CD4-positive, alpha-beta T cell (primary cell): Measurements from ENCODE around the gene MACROD2. TPM values are rescaled to one million over a fixed set of nuclear protein-coding genes. Genes with fewer than 3 reads are reported as not detected.
"Not testable (repeated sequence)": the region's sequence is repeated elsewhere in the genome, so short reads cannot be mapped to it uniquely, and the experiment has no call there.

Source experiments
- ATAC-seq: fragments of 200-7000 bp; cut with Tn5 transposase; one replicate; pipeline ENCODE4 v1.10.0; 2022; ENCODE audit warnings: mild to moderate bottlenecking; ENCODE audit not compliant: poor library complexity
- CTCF ChIA-PET: fragments of 350-600 bp; sonication (Branson Sonifier 250); formaldehyde crosslinking; loops from one replicate; lab custom pipeline; 2021; ENCODE audit warnings: antibody characterized with exemption, inconsistent platforms; lab: Charles Lee
- POLR2A ChIA-PET: fragments of 350-600 bp; sonication (Branson Sonifier 250); formaldehyde crosslinking; loops from one replicate; lab custom pipeline; 2021; ENCODE audit warnings: antibody characterized with exemption, inconsistent platforms; lab: Charles Lee
- DNase-seq, 14 experiments: peaks; one replicate each; pipeline ENCODE4 v3.0.0-alpha.2; 2013 to 2020; ENCODE audit warnings: mixed read lengths in 2 of 14
- H3K27ac ChIP-seq, 2 donors: one replicate each; pipeline versions ENCODE4 v1.5.1 to v1.7.0; 2013; ENCODE audit warnings: low read length in 2 of 2, low read depth in 1 of 2, mild to moderate bottlenecking in 1 of 2
- H3K27me3 ChIP-seq, 2 experiments: 1 replicate in 1 of 2; 2 replicates in 1 of 2; pipeline versions ENCODE4 v1.6.1 to v1.7.0; 2013; ENCODE audit warnings: low read length in 2 of 2, control low read depth in 1 of 2, mild to moderate bottlenecking in 1 of 2, moderate library complexity in 1 of 2; ENCODE audit not compliant: insufficient read depth in 2 of 2, control insufficient read depth in 1 of 2
- H3K36me3 ChIP-seq: one replicate; pipeline ENCODE4 v1.6.1; 2013; ENCODE audit warnings: low read length, control low read depth; ENCODE audit not compliant: insufficient read depth
- H3K4me1 ChIP-seq: one replicate; pipeline ENCODE4 v1.6.1; 2013; ENCODE audit warnings: low read length, control low read depth; ENCODE audit not compliant: insufficient read depth
- H3K4me3 ChIP-seq: one replicate; pipeline ENCODE4 v1.5.1; 2013; ENCODE audit warnings: mild to moderate bottlenecking, low read length, moderate library complexity
- H3K9me3 ChIP-seq, 2 experiments: 1 replicate in 1 of 2; 2 replicates in 1 of 2; pipeline versions ENCODE4 v1.6.1 to v1.7.0; 2013; ENCODE audit warnings: low read length in 2 of 2, mild to moderate bottlenecking in 2 of 2, control low read depth in 1 of 2, moderate library complexity in 1 of 2; ENCODE audit not compliant: control insufficient read depth in 1 of 2, insufficient read depth in 1 of 2
- H3K27ac Mint-ChIP-seq: one replicate; pipeline ENCODE4 v1.8.0; 2020; ENCODE audit warnings: mixed read lengths
- H3K27me3 Mint-ChIP-seq: one replicate; pipeline ENCODE4 v1.8.0; 2021; ENCODE audit warnings: mixed read lengths
- H3K36me3 Mint-ChIP-seq: one replicate; pipeline ENCODE4 v1.8.0; 2021; ENCODE audit warnings: low read depth, mixed read lengths
- H3K4me1 Mint-ChIP-seq: one replicate; pipeline ENCODE4 v1.8.0; 2021; ENCODE audit warnings: low read depth, mixed read lengths
- H3K4me3 Mint-ChIP-seq: one replicate; pipeline ENCODE4 v1.8.0; 2020; ENCODE audit warnings: mild to moderate bottlenecking, mixed read lengths
- H3K9me3 Mint-ChIP-seq: one replicate; pipeline ENCODE4 v1.8.0; 2020; ENCODE audit warnings: mixed read lengths
- CTCF ChIP-seq: fragments of 200-600 bp; IDR thresholded peaks from one replicate; pipeline ENCODE4 v1.8.0; 2022; ENCODE audit warnings: antibody characterized with exemption, mild to moderate bottlenecking
- intact Hi-C, 2 experiments: fragments of 100-400 bp; cut with DNase I in 1 of 2; cut with micrococcal nuclease in 1 of 2; formaldehyde crosslinking; loops; one replicate each; pipeline versions ENCODE4 v1.15.1 to v1.9.0; 2023 to 2025; cut with DNase I, micrococcal nuclease
- total RNA-seq, 174 experiments: library from RNA in 2 of 174; stranded (reverse) in 2 of 174; gene quantifications; one replicate each; pipeline ENCODE4 v1.2.3 and lab custom pipeline; 2021 to 2026

MACROD2 gene
- total RNA-seq, 2 experiments from 2014 or later: not detected

GRCh38 chr20:14972256-14972655, 976.9 kb downstream of the MACROD2 start:
- DNase-seq: no peak
- POLR2A ChIA-PET: no interaction called here
- H3K27me3 Mint-ChIP-seq: no peaks in the 10 kb centered on the region

GRCh38 chr20:14972690-14973089, 977.4 kb downstream of the MACROD2 start:
- ChIA-PET POLR2A (no interaction called here), CTCF (no interaction called here)
- H3K4me1 ChIP-seq: no peaks in the 10 kb centered on the region
- H3K27ac ChIP-seq: no peak overlapping the region
- no peak overlapping the region for H3K4me3 ChIP-seq
- peaks cover 3% of the 10 kb centered on the region for H3K9me3 Mint-ChIP-seq
- H3K27me3 ChIP-seq: no peaks in the 10 kb centered on the region
- no peaks in the 10 kb centered on the region for H3K4me1 Mint-ChIP-seq
- ATAC-seq (no peak), DNase-seq (no peak)
- peaks cover 0 to 7% of the 10 kb centered on the region in 2 experiments for H3K9me3 ChIP-seq
- intact Hi-C loops: no loop called here
- no peaks in the 10 kb centered on the region for H3K27me3 Mint-ChIP-seq
- no peak overlapping the region for H3K4me3 Mint-ChIP-seq
- no peak overlapping the region for H3K27ac Mint-ChIP-seq
- no peaks in the 10 kb centered on the region for H3K36me3 ChIP-seq
- no peaks in the 10 kb centered on the region for H3K36me3 Mint-ChIP-seq
- no peak for TF ChIP-seq CTCF

More at GRCh38 chr20:14972256-14972655, 976.9 kb downstream of the MACROD2 start:
- ATAC-seq: no peak
- Histone ChIP-seq H3K4me3 (no peak overlapping the region), H3K36me3 (no peaks in the 10 kb centered on the region), H3K9me3 (peaks cover 0 to 8% of the 10 kb centered on the region in 2 experiments), H3K27ac (no peak overlapping the region), H3K27me3 (no peaks in the 10 kb centered on the region), H3K4me1 (no peaks in the 10 kb centered on the region)
- CTCF ChIA-PET: no interaction called here
- TF ChIP-seq CTCF: no peak
- Mint-ChIP-seq H3K4me3 (no peak overlapping the region), H3K36me3 (no peaks in the 10 kb centered on the region), H3K4me1 (no peaks in the 10 kb centered on the region), H3K9me3 (peaks cover 3% of the 10 kb centered on the region), H3K27ac (no peak overlapping the region)
- intact Hi-C loops: no loop called here

- Mint-ChIP-seq H3K36me3 (no peaks in the 10 kb centered on the region), H3K4me1 (no peaks in the 10 kb centered on the region), H3K27me3 (no peaks in the 10 kb centered on the region), H3K27ac (no peak overlapping the region), H3K9me3 (peaks cover 12% of the 10 kb centered on the region), H3K4me3 (no peak overlapping the region)
- H3K27ac ChIP-seq: no peak overlapping the region
- no peak overlapping the region for H3K4me3 ChIP-seq
- no peak for DNase-seq
- peaks cover 0 to 14% of the 10 kb centered on the region in 2 experiments for H3K9me3 ChIP-seq
- H3K4me1 ChIP-seq: no peaks in the 10 kb centered on the region
- no peaks in the 10 kb centered on the region for H3K36me3 ChIP-seq
- intact Hi-C loops: no loop called here
- ATAC-seq: no peak
- ChIA-PET POLR2A (no interaction called here), CTCF (no interaction called here)
- H3K27me3 ChIP-seq: no peaks in the 10 kb centered on the region
- TF ChIP-seq CTCF: no peak
These were observed 984.2 kb downstream of the MACROD2 start for GRCh38 chr20:14979453-14979986.

- H3K4me3 ChIP-seq, intact Hi-C loops, H3K4me3 Mint-ChIP-seq, H3K9me3 ChIP-seq, H3K27ac ChIP-seq, H3K36me3 ChIP-seq, H3K4me1 ChIP-seq, POLR2A ChIA-PET, H3K27ac Mint-ChIP-seq, CTCF ChIA-PET, ATAC-seq, DNase-seq, H3K27me3 Mint-ChIP-seq, H3K27me3 ChIP-seq, H3K36me3 Mint-ChIP-seq, H3K4me1 Mint-ChIP-seq: not testable (repeated sequence)
- peaks cover 14% of the 10 kb centered on the region for H3K9me3 Mint-ChIP-seq
These were observed 986.2 kb downstream of the MACROD2 start for GRCh38 chr20:14981486-14981885.

DNA sequence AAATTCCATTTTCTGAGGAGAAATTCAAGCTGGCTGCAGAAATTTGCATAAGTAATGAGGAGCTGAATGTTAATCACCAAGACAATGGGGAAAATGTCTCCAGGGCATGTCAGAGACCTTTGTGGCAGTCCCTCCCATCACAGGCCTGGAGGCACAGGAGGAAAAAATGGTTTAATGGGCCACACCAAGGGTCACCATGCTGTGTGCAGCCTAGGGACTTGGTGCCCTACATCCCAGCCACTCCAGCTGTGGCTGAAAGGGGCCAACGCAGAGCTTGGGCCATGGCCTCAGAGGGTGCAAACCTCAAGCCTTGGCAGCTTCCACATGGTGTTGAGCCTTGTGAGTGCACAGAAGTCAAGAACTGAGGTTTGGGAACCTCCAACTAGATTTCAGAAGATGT, 987.0 kb downstream of the MACROD2 start:
- peaks cover 14% of the 10 kb centered on the region for H3K9me3 Mint-ChIP-seq
- H3K27me3 ChIP-seq, H3K9me3 ChIP-seq, ATAC-seq, POLR2A ChIA-PET, H3K4me3 ChIP-seq, H3K27me3 Mint-ChIP-seq, H3K36me3 ChIP-seq, H3K4me3 Mint-ChIP-seq, H3K27ac Mint-ChIP-seq, intact Hi-C loops, CTCF ChIA-PET, H3K36me3 Mint-ChIP-seq, H3K4me1 Mint-ChIP-seq, H3K4me1 ChIP-seq, H3K27ac ChIP-seq, DNase-seq: not testable (repeated sequence)
